ENCODE results near the gene ZFTA.

Gene ZFTA

GRCh38 chr11:63720611-63721010, 48.0 kb downstream of the ZFTA start:
- Histone ChIP-seq H3K4me2 (ENCODE audit: low read length) (no peak overlapping the region), H3K79me2 (ENCODE audit: control insufficient read depth, low read length) (peaks cover 11% of the 10 kb centered on the region), H3F3A (ENCODE audit: control insufficient read depth, insufficient read depth) (0 out of 2 replicates have a peak, but pooled peaks cover 2% of the 10 kb centered on the region), H3K27ac (ENCODE audit: low read depth, low read length) (no peak overlapping the region), H3K4me1 (ENCODE audit: control insufficient read depth, low read length) (no peaks in the 10 kb centered on the region), H3K36me3 (ENCODE audit: control insufficient read depth, low read length) (peaks cover 3% of the 10 kb centered on the region; the same call in 1 of the 2 replicates), H4K20me1 (ENCODE audit: control insufficient read depth, insufficient read depth, low read depth, low read length) (no peaks in the 10 kb centered on the region), H3K9me2 (replicated peaks; ENCODE audit: control insufficient read depth, low read length) (no peaks in the 10 kb centered on the region), H3K9me3 (ENCODE audit: control insufficient read depth, insufficient read depth, low read length) (no peaks in the 10 kb centered on the region), H3K4me3 (ENCODE audit: low read length) (no peak overlapping the region), H3K27me3 (ENCODE audit: control insufficient read depth, low read length) (no peaks in the 10 kb centered on the region)
- TF ChIP-seq EZH2phosphoT487 (IDR thresholded peaks at IDR 0.05; ENCODE audit: borderline replicate concordance, low read length): no peak
- TF ChIP-seq, protein P1, sequence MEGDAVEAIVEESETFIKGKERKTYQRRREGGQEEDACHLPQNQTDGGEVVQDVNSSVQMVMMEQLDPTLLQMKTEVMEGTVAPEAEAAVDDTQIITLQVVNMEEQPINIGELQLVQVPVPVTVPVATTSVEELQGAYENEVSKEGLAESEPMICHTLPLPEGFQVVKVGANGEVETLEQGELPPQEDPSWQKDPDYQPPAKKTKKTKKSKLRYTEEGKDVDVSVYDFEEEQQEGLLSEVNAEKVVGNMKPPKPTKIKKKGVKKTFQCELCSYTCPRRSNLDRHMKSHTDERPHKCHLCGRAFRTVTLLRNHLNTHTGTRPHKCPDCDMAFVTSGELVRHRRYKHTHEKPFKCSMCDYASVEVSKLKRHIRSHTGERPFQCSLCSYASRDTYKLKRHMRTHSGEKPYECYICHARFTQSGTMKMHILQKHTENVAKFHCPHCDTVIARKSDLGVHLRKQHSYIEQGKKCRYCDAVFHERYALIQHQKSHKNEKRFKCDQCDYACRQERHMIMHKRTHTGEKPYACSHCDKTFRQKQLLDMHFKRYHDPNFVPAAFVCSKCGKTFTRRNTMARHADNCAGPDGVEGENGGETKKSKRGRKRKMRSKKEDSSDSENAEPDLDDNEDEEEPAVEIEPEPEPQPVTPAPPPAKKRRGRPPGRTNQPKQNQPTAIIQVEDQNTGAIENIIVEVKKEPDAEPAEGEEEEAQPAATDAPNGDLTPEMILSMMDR (IDR thresholded peaks at IDR 0.05; ENCODE audit: low read depth, low read length, poor library complexity, severe bottlenecking): no peak

DNA sequence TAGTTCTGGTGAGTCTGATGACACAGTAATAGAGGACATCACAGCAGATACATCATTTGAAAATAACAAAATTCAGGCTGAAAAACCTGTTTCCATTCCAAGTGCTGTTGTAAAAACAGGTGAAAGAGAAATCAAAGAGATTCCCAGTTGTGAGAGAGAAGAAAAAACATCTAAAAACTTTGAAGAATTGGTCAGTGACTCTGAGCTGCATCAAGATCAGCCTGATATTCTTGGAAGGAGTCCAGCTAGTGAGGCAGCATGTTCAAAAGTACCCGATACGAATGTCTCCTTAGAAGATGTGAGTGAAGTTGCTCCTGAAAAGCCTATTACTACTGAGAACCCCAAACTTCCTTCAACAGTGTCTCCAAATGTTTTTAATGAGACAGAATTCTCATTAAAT, 48.6 kb downstream of the ZFTA start:
- Histone ChIP-seq H3K27ac (ENCODE audit: low read depth, low read length) (no peak overlapping the region), H3K4me3 (ENCODE audit: low read length) (no peak overlapping the region), H3K9me2 (replicated peaks; ENCODE audit: control insufficient read depth, low read length) (no peaks in the 10 kb centered on the region), H3K4me1 (ENCODE audit: control insufficient read depth, low read length) (no peaks in the 10 kb centered on the region), H3K4me2 (ENCODE audit: low read length) (no peak overlapping the region), H3K9me3 (ENCODE audit: control insufficient read depth, insufficient read depth, low read length) (no peaks in the 10 kb centered on the region), H3K79me2 (ENCODE audit: control insufficient read depth, low read length) (peaks cover 14% of the 10 kb centered on the region), H3K27me3 (ENCODE audit: control insufficient read depth, low read length) (no peaks in the 10 kb centered on the region), H3K36me3 (ENCODE audit: control insufficient read depth, low read length) (peaks cover 3% of the 10 kb centered on the region; the same call in 1 of the 2 replicates), H3F3A (ENCODE audit: control insufficient read depth, insufficient read depth) (0 out of 2 replicates have a peak, but pooled peaks cover 2% of the 10 kb centered on the region), H4K20me1 (ENCODE audit: control insufficient read depth, insufficient read depth, low read depth, low read length) (no peaks in the 10 kb centered on the region)
- TF ChIP-seq EZH2phosphoT487 (IDR thresholded peaks at IDR 0.05; ENCODE audit: borderline replicate concordance, low read length): no peak
- TF ChIP-seq, protein P1 (IDR thresholded peaks at IDR 0.05; ENCODE audit: low read depth, low read length, poor library complexity, severe bottlenecking): no peak

DNA sequence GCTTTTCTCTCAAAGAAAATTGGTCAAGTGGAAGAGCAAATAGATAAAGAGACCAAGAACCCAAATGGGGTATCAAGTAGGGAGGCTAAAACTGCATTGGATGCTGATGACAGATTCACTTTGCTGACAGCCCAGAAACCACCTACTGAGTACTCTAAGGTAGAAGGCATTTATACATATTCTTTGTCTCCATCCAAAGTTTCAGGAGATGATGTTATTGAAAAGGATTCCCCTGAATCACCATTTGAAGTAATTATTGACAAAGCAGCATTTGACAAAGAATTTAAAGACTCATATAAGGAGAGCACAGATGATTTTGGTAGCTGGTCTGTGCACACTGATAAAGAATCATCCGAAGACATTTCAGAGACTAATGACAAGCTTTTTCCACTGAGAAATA, 49.6 kb downstream of the ZFTA start:
- H3K79me2 ChIP-seq (ENCODE audit: control insufficient read depth, low read length): peaks cover 17% of the 10 kb centered on the region
- H3K9me3 ChIP-seq (ENCODE audit: control insufficient read depth, insufficient read depth, low read length): no peaks in the 10 kb centered on the region
- H3K36me3 ChIP-seq (ENCODE audit: control insufficient read depth, low read length): peaks cover 3% of the 10 kb centered on the region; the same call in 1 of the 2 replicates
- no peaks in the 10 kb centered on the region for H3K9me2 ChIP-seq (replicated peaks; ENCODE audit: control insufficient read depth, low read length)
- H3K4me1 ChIP-seq (ENCODE audit: control insufficient read depth, low read length): no peaks in the 10 kb centered on the region
- no peak overlapping the region for H3K27ac ChIP-seq (ENCODE audit: low read depth, low read length)
- H3K27me3 ChIP-seq (ENCODE audit: control insufficient read depth, low read length): no peaks in the 10 kb centered on the region
- H3K4me3 ChIP-seq (ENCODE audit: low read length): no peak overlapping the region
- H4K20me1 ChIP-seq (ENCODE audit: control insufficient read depth, insufficient read depth, low read depth, low read length): no peaks in the 10 kb centered on the region
- no peak for TF ChIP-seq EZH2phosphoT487 (IDR thresholded peaks at IDR 0.05; ENCODE audit: borderline replicate concordance, low read length)
- TF ChIP-seq, protein P1 (IDR thresholded peaks at IDR 0.05; ENCODE audit: low read depth, low read length, poor library complexity, severe bottlenecking): no peak
- no peak overlapping the region for H3K4me2 ChIP-seq (ENCODE audit: low read length)
- 0 out of 2 replicates have a peak, but pooled peaks cover 2% of the 10 kb centered on the region for H3F3A ChIP-seq (ENCODE audit: control insufficient read depth, insufficient read depth)

All from DOHH2 (cell line).